SIG-M5 (cell line): ENCODE results near the gene MS4A6E.
"Not testable (repeated sequence)": the region's sequence is repeated elsewhere in the genome, so short reads cannot be mapped to it uniquely, and the experiment has no call there.

Experiments
- DNase-seq: peaks from one replicate; lab custom pipeline; 2025; lab: John Stamatoyannopoulos, UW

Gene MS4A6E, protein sequence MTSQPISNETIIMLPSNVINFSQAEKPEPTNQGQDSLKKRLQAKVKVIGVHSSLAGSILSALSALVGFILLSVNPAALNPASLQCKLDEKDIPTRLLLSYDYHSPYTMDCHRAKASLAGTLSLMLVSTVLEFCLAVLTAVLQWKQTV

DNA sequence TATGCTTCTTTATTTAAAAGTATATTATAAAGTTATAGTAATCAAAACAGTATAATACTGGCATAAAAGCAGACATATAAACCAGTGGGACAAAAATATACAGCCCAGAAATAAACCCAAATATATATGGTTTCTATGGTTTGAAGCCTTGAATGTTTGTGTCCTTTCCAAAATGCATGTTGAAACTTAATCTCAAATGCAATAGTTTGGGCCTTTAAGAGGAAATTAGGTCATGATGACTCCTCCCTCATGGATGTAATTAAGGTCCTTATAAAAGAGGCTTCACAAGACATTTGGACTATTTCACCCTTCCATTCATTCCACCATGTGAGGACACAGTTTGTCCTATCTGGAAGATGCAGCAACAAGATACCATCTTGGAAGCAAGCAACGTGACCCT lies at the start of gene MS4A6E:
TSS of gene MS4A6E (plus strand) at position 301 of the 400 bp plus-strand sequence. CDS start 7,641 bp downstream, outside the sequence.
- no peak for DNase-seq

DNA sequence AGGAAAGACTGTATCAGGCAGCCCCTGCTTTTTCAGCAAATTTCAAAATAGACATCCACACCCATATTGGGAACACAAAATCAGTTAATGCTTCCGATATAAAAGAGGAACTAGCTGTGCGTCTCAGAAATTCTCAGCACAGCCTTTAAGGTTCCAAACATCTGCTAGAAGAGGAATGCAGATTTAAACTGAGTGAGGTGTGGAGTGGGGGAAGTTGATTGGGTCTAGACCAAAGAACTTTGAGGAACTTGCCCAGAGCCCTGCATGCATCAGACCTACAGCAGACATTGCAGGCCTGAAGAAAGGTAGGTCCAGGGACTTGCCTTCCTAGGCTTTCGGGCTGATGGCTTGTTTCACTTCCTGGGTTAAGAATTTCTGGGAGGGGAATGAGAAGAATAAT lies 46.6 kb upstream of the MS4A6E start, which contains the start of gene MS4A4A:
TSS of gene MS4A4A (plus strand) at position 255 of the 400 bp plus-strand sequence. CDS start at position 265, 10 bp downstream.
- DNase-seq: peak; percentile 70

DNA sequence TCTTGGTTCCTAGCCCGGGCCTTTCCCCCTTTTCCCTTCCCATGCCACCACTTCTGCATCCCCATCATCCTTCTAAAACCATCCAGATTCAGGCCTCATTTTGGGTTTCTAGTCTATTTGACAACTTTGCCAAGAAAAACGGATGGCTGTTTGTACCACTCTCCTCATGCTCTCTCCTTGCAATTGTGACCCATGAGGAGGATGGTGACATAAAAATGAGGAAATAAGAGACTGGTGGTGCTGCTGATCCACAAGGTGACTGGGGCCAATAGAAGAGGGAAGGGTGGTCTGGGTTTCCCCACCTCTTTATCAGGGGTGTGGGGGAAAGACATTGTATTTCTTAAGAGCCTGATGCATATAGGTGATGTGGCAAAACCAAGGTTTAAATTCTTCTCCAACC lies 45.6 kb upstream of the MS4A6E start:
- DNase-seq: no peak

DNA sequence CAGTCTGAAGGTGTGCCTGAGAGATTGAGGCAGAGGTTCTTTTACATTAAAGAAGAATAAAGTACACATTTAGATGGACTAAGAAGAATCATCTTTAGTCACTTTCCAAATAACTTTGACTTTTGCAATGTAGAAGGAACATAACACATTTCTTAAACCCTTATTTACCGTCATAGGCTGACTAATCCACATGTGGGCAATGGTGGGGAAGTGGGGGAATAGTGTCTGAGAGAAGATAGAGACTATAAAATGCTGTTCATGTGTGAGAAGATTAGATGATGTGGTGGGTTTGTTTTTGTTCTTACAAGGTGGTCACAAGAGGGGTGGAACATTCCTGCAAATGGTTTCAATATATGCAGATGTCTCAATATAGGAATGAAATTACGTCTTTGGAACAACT lies 44.8 kb upstream of the MS4A6E start:
- DNase-seq: no peak

DNA sequence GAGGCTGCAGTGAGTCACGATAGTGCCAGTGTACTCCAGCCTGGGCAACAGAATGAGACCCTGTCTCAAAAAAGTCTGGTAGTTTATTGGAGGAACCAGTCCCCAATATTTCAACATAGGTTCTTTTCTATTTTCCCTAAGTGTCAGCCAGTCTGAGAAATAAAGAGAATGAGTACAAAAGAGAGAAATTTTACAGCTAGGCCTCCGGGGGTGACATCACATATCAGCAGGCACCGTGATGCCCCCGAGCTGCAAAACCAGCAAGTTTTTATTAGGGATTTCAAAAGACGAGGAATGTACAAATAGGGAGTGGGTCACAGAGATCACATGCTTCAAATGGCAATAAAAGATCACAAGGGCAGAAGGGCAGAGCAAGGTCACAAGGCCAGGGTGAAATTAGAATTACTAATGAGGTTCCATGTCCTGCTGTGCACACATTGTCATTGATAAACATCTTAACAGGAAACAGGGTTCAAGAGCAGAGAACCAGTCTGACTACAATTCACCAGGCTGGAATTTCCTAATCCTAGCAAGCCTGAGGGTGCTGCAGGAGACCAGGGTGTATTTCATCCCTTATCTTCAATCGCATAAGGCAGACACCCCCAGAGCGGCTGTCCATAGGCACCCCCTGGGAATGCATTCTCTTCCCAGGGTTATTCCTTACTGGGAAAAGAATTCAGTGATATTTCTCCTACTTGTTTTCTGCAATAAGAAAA lies 41.5 kb upstream of the MS4A6E start:
- DNase-seq: not testable (repeated sequence)

DNA sequence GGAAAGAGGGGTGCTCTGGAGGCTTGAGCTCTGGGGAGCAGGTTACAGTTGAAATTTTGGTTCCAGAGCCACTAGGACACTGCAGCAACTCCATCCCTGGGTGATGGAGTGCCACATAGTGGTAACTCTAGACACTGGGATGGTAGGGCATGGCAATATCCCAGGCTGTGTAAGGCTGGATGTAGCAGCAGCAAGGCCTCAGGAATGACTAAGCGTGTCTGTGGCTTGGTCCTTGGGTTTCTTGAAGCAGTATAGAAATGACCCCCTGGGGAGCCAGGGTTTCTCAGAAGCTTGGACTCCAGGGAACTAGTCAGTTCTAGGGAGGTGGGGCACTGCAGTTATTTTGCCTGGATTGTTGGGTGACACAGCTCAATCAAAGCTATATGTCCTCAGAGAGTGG lies 38.5 kb upstream of the MS4A6E start:
- DNase-seq: no peak

DNA sequence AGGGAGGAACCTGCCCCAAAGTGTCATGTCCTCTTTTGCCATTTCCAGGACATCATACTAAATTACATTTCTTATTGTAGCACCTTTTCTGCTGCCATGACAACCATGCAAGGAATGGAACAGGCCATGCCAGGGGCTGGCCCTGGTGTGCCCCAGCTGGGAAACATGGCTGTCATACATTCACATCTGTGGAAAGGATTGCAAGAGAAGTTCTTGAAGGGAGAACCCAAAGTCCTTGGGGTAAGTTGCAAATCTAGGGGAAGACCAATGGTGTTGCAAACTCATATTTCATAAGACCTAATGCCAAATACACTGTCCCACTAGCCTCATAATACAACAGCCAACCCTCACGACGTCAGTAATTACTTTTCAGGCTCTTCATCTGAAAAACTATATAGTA lies 34.9 kb upstream of the MS4A6E start:
- DNase-seq: no peak

DNA sequence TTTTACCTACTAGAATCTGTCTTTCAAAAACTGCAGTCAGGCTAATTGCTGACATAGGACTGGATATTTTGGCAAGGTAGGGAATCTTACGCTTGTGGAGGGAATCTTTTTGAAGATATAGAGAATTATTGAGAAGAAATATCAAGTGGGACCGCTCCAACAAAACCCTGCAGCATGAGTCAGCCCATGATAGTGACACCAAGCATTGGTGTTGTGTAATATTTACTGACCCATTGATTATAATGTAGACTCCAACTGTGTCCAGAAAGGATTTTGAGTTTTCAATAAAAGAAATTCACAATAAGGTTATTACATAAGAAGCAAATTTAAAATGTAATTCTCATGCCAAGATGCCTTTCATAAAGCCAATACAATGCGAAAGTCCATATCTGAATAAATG lies 25.9 kb upstream of the MS4A6E start:
- DNase-seq: no peak

DNA sequence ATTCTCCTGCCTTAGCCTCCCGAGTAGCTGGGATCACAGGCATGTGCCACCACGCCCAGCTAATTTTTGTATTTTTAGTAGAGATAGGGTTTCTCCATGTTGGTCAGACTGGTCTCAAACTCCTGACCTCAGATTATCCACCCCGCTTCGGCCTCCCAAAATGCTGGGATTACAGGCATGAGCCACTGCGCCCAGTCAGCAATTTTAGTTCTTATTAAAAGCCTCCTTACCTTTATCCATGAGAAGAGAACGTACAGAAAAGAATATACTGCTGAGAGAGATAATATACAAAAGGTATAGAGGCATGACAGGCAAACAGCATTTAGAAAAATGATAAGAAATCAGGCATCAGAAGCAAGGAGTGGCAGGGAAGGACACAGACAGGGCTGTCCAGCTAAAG lies 25.2 kb upstream of the MS4A6E start:
- DNase-seq: not testable (repeated sequence)

DNA sequence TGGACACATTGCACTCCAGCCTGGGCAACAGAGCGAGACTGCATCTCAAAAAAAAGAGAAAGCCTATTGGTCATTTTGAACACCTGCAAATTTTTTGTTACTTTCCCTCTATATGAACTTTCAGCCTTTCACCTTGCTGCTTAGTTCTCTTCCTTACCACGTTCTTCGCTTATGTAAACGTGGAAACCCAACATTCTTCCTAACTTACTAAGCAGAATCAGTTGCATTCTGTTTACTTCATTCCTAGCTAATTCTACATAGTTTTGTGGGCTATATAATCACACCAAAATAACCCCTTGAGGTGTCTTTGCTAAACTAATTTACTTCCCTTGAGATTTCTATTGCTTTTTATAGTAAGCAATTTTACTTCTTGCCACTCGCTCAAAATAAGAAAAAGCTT lies 23.4 kb upstream of the MS4A6E start:
- DNase-seq: no peak

DNA sequence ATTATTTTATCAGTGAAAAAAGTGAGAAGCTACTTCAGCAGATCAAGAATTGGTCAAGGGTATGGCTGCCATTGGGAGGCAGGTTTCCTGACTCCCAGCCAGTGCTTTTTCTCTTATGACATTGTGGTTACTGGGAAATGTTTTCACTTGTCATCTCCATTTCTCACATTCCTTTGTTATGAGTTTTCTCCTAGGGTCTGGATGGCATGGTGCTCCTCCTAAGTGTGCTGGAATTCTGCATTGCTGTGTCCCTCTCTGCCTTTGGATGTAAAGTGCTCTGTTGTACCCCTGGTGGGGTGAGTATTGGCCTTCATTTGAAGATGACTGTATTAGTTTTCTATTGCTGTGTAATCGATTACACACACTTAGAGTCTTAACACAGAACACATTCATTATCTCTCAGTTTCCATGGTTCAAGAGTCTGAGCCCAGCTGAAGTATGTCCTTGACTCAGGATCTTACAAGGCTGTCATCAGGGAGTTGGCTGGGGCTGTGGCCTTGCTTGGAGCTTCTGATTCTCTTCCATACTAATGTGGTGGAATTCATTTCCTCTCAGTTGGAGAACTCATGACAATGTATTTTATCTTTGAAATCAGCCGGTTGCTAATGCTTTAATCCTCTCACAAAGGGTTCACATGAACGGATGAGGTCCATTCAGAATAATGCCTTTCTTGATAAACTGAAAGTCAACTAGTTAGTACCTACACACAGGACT lies 21.0 kb upstream of the MS4A6E start:
- DNase-seq: no peak

DNA sequence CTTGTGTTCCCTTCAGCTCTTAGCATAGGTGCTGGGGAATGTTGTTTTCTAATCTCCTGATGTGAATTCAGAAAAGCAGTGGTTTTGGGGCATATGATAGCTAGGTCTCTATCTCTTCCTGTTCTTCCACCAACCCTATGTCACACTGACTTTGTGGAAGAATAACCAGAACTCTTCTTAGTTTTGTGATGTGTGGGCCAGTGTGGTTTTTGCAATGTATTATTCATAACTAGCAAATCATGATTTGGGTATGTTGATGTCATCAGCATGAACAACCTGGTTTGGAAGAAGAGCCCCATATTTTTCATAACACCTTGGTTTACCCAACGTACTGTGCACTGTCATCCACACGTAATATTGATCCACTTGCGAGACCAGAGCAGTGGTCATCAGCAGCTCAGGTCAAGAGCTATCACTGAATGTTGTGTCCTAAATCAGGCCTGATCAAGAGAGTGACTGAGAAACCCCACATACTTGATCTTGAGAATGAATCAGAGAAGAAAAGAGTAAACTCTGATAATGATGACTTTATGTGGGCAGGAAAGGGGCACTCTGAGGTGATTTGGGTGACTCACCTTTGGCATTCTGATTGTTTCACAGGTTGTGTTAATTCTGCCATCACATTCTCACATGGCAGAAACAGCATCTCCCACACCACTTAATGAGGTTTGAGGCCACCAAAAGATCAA lies 19.4 kb upstream of the MS4A6E start:
- no peak for DNase-seq

DNA sequence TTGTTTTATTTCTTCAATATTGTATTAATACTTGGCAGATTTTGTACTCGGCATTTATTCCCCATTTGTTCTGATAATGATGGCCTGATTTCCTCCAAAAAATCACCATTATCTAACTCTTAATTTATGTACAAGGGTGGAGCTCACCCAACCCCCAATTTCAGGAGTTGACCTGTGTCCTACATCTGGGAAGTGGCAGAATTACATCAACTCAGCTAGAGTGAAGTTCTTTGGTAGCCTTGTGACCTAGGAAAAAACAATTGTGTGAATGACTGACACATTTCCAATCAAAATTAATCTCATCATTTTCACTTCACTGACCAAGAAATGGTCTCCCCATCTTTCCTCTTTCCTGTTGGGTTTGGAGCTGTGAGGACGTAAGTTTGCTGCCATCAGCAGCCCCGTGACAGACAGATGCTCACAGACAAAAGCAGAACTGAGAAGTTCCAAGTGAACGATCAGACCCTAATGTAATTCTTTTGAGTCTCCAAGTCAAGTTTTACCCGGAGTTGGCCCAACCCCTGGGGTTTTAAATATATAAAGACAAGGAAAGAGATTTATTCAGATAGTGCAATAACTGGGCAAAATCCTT lies 16.6 kb upstream of the MS4A6E start:
- no peak for DNase-seq

DNA sequence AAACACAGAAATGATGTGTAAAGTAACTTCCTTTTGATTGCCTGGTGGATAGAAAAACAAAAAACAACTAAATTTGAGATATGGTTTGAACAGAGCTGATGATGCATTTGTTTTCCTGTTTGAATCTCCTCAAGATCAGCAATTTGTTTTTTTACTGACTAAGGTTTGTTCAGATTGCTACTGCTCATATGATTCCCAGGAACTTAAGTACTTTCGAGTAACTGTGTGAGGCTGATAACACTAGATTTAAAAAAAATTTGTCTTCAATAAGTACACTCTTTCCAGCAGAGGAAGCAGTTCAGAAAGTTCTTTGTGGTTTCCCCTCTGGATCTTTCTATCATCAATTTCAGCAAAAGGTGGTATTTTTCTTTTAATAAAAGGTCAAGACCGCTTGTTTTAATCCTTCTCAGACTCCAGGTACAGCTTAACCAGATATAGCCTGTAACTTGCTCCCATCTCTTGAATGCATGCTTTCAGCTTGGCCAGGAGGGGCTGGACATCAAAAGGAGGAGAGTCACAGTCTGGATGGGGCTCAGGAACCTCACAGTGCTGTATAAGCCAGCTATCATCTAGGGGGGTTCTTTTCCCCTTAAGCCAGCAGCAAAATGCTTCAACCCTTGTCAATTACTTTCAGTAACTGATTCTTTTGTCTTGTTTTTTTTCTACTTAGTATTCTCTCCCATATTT lies 12.3 kb upstream of the MS4A6E start:
- no peak for DNase-seq

DNA sequence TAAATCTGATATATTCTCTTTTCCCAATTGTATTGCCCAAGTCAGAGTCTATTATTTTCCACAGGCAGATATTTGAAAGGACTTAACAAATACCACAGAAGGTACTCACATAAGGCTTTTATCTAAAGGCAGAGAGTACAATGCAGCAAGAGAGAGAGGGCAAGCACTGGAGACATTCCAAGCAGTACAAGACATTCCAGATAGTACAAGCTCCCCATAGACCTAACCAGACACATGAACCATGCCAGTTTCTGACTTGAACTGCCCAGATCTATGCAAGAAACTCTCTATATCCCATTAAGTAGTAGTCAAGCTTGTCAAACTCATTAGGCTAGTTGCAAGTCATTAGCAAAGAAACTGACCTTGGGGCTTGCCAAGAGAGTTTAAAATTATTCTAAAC lies 11.2 kb upstream of the MS4A6E start:
- DNase-seq: no peak

DNA sequence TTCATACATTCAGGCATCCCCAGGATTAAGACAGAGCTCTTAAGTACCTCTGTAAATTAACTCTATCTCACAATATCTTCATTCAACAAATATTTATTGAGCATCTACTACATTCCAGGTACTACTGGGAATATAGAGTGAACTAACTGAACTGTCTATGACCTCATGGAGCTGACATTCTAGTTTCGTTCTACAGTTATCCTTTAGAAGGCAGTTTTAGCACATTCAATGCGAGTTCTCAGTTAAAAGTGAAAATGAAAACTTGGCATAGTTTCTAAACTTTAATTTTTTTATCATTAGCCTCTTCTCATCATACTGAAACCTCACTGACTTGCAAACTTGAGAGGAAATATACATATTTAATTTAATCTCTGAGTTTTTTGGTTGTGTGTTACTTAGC lies 10.7 kb upstream of the MS4A6E start:
- no peak for DNase-seq

DNA sequence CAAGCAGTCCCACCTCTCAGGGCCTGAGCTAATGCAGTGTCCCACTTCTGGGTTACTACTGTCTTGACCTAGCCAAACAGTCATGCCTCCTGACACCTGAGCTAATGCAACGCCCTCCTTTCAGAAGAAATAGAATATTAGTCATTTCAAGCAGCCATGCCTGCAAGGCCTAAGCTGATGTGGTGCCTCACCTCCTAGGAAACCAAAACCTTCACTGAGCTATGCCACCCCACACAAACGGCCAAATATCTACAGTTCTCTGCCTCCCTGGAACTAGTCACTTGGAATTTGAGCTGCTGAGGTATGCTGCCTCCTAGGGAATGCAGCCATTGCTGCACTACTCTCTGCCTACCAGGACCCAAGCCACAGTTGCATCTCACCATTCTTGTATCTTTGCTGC lies 8.3 kb upstream of the MS4A6E start:
- no peak for DNase-seq

DNA sequence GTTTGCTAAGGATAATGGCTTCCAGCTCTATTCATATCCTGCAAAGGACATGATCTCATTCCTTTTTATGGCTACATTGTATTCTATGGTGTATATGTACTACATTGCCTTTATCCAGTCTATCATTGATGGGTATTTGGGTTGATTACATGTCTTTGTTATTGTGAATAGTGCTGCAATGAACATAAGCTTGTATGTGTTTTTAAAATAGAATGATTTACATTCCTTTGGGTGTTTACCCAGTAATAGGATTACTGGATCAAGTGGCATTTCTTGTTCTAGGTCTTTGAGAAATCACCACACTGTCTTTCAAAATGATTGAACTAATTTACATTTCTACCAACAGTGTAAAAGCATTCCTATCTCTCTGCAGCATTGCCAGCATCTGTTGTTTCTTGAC lies 6.0 kb upstream of the MS4A6E start:
- no peak for DNase-seq

DNA sequence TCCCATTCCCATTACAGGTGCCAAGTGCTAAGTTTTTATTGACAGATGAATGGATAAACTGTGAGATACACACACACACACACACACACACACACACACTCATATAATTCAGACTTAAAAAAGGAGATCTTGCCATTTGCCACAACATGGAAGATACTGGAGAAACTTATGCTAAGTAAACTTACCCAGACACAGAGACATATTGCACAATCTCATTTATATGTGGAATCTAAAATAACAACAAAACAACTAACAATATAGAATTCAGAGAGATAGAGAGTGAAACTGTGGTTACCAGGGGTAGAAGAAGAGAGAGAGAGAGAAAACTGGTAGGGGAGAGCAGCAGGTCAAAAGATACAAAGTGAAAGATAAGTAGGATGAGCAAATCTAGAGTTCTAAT lies 1.4 kb downstream of the MS4A6E start:
- DNase-seq: no peak

DNA sequence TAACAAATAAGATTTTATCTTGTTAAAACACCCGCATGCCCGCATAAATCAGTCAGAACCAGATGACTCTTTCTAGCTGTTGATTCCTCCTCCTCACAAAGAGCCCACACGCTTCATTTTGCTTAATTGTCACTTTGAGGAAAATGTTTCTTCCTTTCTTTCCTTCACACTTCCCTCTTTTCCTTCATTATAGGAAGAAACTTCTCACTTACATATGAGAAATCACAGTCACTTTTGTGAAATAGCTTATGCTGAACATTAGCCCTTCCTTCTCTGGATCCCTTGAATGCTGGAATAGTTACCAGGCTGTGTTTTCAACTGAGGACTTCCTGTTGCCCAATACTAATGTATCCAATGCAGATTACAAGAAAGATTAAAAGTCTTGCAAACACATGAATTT lies 5.8 kb downstream of the MS4A6E start:
- no peak for DNase-seq

DNA sequence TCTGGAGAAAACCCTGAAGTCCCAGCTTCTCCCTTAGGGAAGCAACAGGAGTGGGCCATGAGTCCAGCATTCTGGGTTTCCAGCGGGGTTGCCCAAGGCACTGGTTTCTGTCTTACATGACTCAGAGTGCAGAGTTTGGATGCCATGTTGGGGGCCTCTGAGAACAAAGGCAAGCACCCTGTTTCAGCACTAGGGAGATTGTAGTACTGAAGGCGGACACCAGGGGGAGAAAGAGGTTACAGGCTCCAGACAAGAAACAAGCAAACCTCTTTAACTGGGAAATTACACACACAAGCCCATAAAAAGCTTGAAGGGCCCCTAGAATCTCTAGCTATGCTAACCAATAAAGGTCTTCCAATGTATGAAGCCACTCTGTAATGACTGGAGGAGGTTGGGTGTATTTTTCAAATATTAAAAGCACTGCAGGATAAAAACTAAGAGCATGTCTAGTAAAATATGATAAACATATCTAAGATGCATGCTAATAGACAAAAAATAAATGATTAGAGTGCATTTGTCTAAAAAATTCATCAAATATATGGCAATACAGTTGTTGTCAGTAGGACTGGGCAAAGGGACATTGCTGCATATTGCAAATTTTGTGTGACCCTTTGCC lies 7.1 kb downstream of the MS4A6E start:
- peak; percentile 29 for DNase-seq
